Fibroblast of peridontal ligament (primary cell): ENCODE measurements around the gene GPATCH2.
"Not testable (repeated sequence)": the region's sequence is repeated elsewhere in the genome, so short reads cannot be mapped to it uniquely, and the experiment has no call there.

Experiments
- DNase-seq: peaks from one replicate; pipeline ENCODE4 v3.0.0-alpha.2; 2010; ENCODE audit errors: extremely low read depth

Gene GPATCH2

GRCh38 chr1:217584286-217584811 is 46.5 kb downstream of the GPATCH2 start:
- DNase-seq, result not testable (repeated sequence)

DNA sequence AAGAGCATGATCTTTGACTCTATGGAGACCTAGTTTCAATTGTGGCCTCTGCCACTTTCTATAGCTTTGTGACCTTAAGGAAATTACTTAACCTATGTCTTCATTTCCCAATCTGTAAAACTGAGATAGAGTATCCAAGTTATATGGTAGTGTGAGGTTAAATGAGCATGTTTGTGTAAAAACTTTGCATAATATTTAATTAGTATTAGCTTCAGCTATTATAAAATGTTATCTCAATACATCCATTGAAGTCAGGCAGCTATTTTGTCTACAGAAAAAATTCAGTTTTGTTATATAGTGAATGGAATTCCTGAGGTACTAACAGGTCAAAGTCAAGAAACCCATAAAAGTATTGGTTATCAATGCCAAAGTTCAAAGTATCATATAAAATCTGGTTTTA is 53.6 kb downstream of the GPATCH2 start:
- no peak for DNase-seq

DNA sequence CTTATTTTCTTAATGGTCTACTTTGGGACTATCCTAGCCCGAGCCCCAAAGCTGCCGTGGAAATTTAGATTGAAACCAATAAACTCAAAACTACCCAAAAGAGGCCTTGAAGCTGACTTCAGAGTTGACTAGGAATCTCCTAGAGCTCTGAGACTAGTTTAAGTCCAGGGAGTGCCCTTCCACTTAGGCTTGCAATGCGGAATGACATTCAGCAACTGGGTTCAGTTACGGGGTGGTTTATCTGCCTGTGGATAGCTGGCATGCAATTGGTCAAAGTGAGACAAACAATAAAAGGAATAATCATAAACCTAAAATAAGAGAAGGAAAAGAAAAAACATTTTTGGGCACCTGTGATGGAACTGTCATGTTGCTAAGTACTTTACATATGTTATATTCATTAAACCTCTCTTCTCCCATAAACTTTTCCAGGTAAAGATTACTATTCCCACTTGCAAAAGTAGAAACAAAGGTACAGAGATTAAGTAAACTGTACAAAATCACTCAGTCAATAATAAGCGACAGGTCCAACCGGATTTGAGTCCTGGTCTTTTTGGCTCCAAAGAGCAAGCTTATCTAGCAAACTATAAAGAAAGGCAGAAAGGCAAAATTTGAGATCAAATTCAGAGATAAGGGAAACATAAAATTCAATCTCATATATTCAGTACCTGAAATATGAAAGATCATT is 56.5 kb downstream of the GPATCH2 start:
- DNase-seq, result no peak

GRCh38 chr1:217569021-217569420 is 61.9 kb downstream of the GPATCH2 start:
- DNase-seq, result no peak

- DNase-seq, result no peak
These were observed 62.7 kb downstream of the GPATCH2 start for GRCh38 chr1:217568200-217568599.

DNA sequence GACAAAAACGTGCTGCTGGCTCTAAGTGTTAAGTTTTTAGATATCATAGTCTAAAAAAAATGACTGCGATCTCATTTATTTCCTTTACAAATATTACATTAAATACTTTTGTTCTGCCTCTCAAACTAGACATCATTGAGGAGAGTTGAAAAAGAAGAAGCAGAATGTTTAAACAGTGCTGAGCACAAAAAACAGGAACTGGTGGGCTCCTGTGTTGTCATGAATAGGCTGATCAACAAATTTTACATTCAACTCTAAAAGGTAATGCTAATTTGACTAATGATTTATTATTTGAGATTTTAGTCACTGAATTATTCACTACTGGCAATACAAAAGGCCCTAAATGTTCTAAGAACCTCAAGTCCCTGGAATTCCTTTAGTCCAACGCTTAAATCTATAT is 66.1 kb downstream of the GPATCH2 start:
- DNase-seq, result no peak

GRCh38 chr1:217564207-217564606 is 66.7 kb downstream of the GPATCH2 start:
- DNase-seq, result no peak

DNA sequence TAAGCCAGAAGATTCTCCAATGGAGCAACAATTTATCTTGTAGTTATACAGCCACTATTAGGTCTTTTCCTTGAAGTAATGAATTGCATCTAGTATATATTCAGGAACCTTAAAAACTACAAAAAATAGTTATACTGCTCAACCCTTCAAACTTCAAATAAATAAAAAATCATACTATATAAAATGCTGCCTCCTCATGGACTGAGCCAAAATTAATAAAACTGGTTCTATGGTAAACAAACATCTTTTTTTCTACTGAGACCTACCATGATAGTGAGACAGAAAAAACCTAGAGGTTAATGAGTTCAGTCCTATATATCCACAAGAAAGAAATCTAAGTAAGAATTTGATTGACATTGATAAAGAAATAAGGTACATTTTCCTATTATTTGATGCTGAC is 67.7 kb downstream of the GPATCH2 start:
- no peak for DNase-seq

DNA sequence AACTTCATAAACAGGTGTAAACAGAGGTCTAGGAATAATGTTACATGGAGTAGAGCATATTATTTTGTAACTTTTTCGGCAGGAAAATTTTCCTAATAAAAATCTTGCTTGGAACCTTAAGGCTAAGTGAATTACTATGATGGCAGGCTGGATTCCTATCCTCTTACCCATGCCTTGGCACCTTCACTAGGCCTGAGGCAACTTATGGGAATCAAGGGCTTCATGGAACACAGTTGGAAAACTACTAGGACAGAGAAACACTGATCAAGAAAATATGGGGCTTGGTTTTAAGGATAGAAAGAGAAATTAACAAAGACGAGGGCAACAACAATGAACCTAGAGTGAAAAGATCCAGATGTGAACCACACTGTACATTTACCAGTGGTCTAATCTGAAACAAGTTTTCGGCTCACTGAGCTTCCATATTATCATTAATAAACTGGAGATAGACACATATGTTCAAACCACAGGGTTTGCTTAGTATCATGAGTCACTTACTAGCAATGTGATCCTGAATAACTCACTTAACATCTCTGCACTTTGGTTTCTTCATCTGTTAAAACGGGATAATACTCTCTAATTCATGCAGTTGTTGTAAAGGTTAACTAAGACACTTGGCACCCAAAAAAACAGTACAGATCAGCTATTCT is 68.5 kb downstream of the GPATCH2 start:
- DNase-seq, result peak; percentile 75

GRCh38 chr1:217561446-217561845 is 69.4 kb downstream of the GPATCH2 start:
- no peak for DNase-seq

DNA sequence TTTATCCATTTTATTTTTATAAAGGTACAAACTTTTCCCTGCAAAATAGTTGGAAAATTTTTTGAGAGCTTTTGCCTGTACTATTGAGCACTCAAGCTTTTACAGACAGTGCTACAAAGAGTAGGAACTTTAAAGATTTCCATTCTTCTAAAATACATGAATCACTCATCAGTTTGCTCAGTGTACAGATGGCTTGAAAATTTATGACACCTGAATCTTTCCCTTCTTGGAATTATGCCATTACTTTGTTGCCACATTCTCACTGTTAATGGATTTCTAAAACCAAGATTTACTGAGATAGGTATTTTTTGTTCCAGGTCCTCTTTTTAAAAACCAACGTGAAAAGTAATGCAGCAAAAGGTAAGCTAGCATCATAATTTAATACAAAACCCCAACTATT is 76.0 kb downstream of the GPATCH2 start:
- DNase-seq, result no peak

- DNase-seq, result no peak
These were observed 76.9 kb downstream of the GPATCH2 start for GRCh38 chr1:217553949-217554509.

GRCh38 chr1:217552339-217552951 is 78.4 kb downstream of the GPATCH2 start:
- no peak for DNase-seq

- no peak for DNase-seq
These were observed 88.1 kb downstream of the GPATCH2 start for GRCh38 chr1:217542837-217543236.

DNA sequence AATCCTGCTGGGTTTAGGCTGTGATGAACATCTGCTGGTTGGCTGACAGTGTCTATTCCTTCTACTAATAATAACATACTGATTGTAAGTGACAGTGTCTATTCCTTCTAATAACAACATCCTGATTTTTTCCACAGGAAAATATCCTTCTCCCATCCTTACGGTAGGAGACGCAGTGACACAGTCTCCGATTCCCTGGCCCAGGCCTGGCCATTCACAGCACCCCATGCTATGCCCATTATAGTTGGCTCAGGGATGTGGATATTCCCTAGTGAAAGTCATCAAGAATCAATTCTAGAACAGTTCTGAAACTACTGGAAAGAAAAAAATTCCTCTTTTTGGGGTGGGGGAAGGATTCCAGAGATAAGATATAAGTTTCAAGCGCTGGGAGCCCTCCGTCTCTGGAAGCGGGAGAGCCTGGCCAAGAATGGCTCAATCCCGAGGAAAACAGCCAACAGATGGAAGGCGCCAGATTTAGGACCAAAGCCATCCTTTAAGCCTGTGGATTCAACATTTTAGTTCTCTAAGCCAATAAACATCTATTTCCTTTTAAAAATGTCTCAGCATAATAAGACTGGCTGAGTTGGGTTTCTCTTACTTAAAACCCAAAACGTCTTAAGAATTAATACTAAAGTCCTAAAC is 88.6 kb downstream of the GPATCH2 start:
- no peak for DNase-seq

DNA sequence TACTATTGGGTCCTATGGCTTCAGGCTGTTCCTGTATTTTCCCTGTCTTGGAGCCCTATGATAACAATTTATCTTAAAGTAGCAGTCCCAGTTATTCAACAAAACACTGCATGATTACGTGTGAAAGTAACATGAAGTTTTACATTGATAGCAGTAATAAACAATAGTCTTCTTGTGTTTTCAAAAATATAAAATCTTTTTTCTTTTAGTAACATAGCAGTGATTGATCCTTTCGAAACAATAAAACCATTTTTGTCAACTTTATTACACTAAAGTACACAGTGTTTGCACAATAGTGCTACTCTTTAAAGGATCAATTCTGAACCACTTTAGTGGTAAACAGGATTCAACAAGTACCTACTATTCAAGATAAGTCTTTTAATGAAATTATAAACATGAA is 90.6 kb downstream of the GPATCH2 start:
- no peak for DNase-seq

DNA sequence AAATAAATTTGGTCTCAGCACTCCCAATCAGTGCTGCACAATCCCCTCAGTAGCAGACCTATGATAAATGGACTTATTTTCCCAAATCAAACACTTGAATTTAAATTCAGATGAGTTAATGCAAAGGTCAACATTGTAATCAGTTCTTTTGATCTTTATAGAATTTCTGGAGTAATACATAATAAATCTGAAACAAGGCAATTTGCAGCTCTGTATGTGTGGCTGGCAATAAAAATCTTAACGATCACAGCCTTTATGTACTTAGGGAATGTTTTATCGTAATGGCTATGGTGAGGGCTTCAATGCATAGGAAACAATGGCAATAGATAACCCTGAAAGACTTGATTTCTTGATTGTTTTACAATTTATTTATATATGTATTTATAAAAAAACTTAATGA is 91.4 kb downstream of the GPATCH2 start:
- no peak for DNase-seq

- DNase-seq, result no peak
These were observed 95.1 kb downstream of the GPATCH2 start for GRCh38 chr1:217535601-217536377.

DNA sequence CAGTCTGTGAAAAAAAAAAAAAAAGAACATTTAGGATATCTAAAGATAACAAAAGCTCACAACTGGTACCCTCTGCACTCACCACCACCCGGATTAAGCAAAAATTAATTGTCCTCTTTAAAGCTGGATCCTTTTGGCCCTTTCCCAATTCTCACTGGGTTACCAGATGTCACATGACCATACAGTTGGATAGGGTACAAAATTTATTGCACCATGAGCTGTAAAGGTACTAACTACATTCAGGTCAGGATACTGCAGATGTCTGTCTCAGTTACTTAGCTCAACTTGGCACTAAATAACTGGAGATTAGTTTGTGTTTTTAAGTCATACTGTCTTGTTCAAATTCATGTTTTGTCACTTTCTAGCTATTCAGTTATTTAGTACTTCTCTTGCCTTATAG is 96.3 kb downstream of the GPATCH2 start:
- DNase-seq, result no peak

DNA sequence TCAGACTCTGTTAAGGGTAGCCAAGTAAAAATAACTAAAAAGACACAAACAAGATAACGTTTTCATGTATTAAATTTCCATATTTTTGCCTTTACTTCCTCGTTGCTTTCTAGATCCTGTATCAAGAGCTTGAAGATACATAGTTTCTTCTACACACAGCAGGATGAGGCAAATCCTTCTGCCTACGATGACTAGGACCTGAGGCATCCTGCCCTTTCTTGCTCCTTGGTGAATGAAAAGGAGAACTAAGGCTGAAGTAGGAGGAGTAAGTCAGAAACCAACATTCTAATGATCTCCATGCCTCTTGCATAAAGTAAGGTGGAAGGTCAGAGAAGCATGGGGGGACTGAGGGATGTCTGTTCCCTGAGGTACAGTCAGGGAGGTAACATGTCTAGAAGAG is 102.6 kb downstream of the GPATCH2 start:
- DNase-seq, result peak; percentile 36

DNA sequence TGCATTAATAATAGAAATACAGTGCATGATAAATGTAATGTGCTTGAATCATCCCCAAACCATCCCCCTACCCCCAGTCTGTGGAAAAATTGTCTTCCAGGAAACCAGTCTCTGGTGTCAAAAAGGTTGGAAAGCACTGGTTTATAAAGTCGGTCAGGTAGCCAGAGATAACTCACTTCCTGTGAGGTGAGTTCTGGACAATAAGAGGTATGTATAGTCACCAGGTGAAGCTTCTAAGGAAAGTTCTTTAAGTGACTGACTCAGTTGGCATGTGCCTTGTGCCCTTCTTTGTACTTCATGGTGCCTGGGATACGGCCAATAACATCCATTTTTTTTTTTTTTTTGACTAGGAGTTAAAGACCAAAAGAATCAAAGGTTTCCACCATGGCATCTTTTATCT is 103.7 kb downstream of the GPATCH2 start:
- DNase-seq, result no peak
